ENCODE results near the gene PCDHA1. TPM values are rescaled to one million over a fixed set of nuclear protein-coding genes. Genes with fewer than 3 reads are reported as not detected.
"Not testable (repeated sequence)": the region's sequence is repeated elsewhere in the genome, so short reads cannot be mapped to it uniquely, and the experiment has no call there.

The PCDHA1 gene
- polyA plus RNA-seq, 1 experiment: 0.12 TPM

- H3K27me3 ChIP-seq (ENCODE audit: control insufficient read depth, insufficient read depth, low read length); POLR2A ChIA-PET; H3K36me3 ChIP-seq (ENCODE audit: control insufficient read depth, insufficient read depth, low read length); DNase-seq (ENCODE audit: low read depth); H3K4me3 ChIP-seq (ENCODE audit: low read depth, low read length); CTCF ChIA-PET: not testable (repeated sequence)
Observed at GRCh38 chr5:140849831-140850634, 64.1 kb downstream of the PCDHA1 start.

GRCh38 chr5:140855772-140856674 is 70.1 kb downstream of the PCDHA1 start, which contains the start of gene PCDHA10:
Gene PCDHA10 (plus strand): TSS chr5:140855897. CDS start chr5:140856049, 152 bp downstream.
- no peak for TF ChIP-seq CTCF (IDR thresholded peaks at IDR 0.05; ENCODE audit: insufficient read depth, low read depth, low read length)
- no peak for DNase-seq (ENCODE audit: low read depth)
- ChIA-PET POLR2A (no interaction called here), CTCF (interaction anchor here (0.6 to 0.9 kb wide), 2 partner anchors 14 to 1676 kb away, joined by 3 read pairs; no protein-coding TSS in a partner anchor)
- Histone ChIP-seq H3K27me3 (ENCODE audit: control insufficient read depth, insufficient read depth, low read length) (no peaks in the 10 kb centered on the region), H3K36me3 (ENCODE audit: control insufficient read depth, insufficient read depth, low read length) (no peaks in the 10 kb centered on the region), H3K4me3 (ENCODE audit: low read depth, low read length) (no peak within 1 kb of the TSS)

- H3K4me3 ChIP-seq (ENCODE audit: low read depth, low read length): no peak overlapping the region
- ChIA-PET CTCF (no interaction called here), POLR2A (no interaction called here)
- no peaks in the 10 kb centered on the region for H3K27me3 ChIP-seq (ENCODE audit: control insufficient read depth, insufficient read depth, low read length)
- TF ChIP-seq CTCF (IDR thresholded peaks at IDR 0.05; ENCODE audit: insufficient read depth, low read depth, low read length): no peak
- H3K36me3 ChIP-seq (ENCODE audit: control insufficient read depth, insufficient read depth, low read length): no peaks in the 10 kb centered on the region
- no peak for DNase-seq (ENCODE audit: low read depth)
Observed at GRCh38 chr5:140857177-140857986, 71.4 kb downstream of the PCDHA1 start.

GRCh38 chr5:140857987-140858240 is 72.0 kb downstream of the PCDHA1 start:
- no peaks in the 10 kb centered on the region for H3K27me3 ChIP-seq (ENCODE audit: control insufficient read depth, insufficient read depth, low read length)
- ChIA-PET CTCF (no interaction called here), POLR2A (no interaction called here)
- H3K4me3 ChIP-seq (ENCODE audit: low read depth, low read length): no peak overlapping the region
- DNase-seq (ENCODE audit: low read depth): no peak
- H3K36me3 ChIP-seq (ENCODE audit: control insufficient read depth, insufficient read depth, low read length): no peaks in the 10 kb centered on the region
- no peak for TF ChIP-seq CTCF (IDR thresholded peaks at IDR 0.05; ENCODE audit: insufficient read depth, low read depth, low read length)

GRCh38 chr5:140862441-140863295 is 76.7 kb downstream of the PCDHA1 start:
- POLR2A ChIA-PET: no interaction called here
- TF ChIP-seq CTCF (IDR thresholded peaks at IDR 0.05; ENCODE audit: insufficient read depth, low read depth, low read length): no peak
- Histone ChIP-seq H3K4me3 (ENCODE audit: low read depth, low read length) (no peak overlapping the region), H3K27me3 (ENCODE audit: control insufficient read depth, insufficient read depth, low read length) (no peaks in the 10 kb centered on the region), H3K36me3 (ENCODE audit: control insufficient read depth, insufficient read depth, low read length) (no peaks in the 10 kb centered on the region)
- DNase-seq (ENCODE audit: low read depth): no peak
- CTCF ChIA-PET: no interaction called here

Data from BJ (cell line).